Neutrophil (primary cell): ENCODE results near the gene SPATA25.
A peak's percentile ranks its signal among the peaks of the same experiment; 100 is the strongest.

ENCODE experiments used
- H3K27ac ChIP-seq: fragments of 200-600 bp; sonication (generic); 2 replicates; pipeline ENCODE4 v1.5.1; 2016; ENCODE audit warnings: mild to moderate bottlenecking, moderate library complexity
- H3K27me3 ChIP-seq: fragments of 200-600 bp; sonication (generic); 2 replicates; pipeline ENCODE4 v1.6.0; 2016; ENCODE audit warnings: mild to moderate bottlenecking
- H3K36me3 ChIP-seq: fragments of 200-600 bp; sonication (generic); 2 replicates; pipeline ENCODE4 v1.5.1; 2017
- H3K4me1 ChIP-seq, 2 experiments: fragments of 200-600 bp in 1 of 2; sonication (generic) in 1 of 2; 1 replicate in 1 of 2; 2 replicates in 1 of 2; pipeline versions ENCODE4 v1.5.1 to v1.6.1; 2013 to 2016; ENCODE audit warnings: low read depth in 1 of 2, low read length in 1 of 2, mild to moderate bottlenecking in 1 of 2, moderate library complexity in 1 of 2; ENCODE audit not compliant: control insufficient read depth in 1 of 2, insufficient read depth in 1 of 2
- H3K4me3 ChIP-seq, 2 experiments: fragments of 200-600 bp in 1 of 2; sonication (generic) in 1 of 2; 1 replicate in 1 of 2; 2 replicates in 1 of 2; pipeline ENCODE4 v1.5.1; 2013 to 2016; ENCODE audit warnings: low read depth in 1 of 2, low read length in 1 of 2, mild to moderate bottlenecking in 1 of 2, moderate library complexity in 1 of 2
- H3K9me3 ChIP-seq: fragments of 200-600 bp; sonication (generic); 2 replicates; pipeline ENCODE4 v1.5.1; 2016
- TF ChIP-seq, protein P1 (sequence below): fragments of 200-600 bp; sonication (generic); IDR thresholded peaks from 2 replicates; pipeline ENCODE4 v1.5.1; 2016; ENCODE audit warnings: antibody characterized with exemption

Gene SPATA25

DNA sequence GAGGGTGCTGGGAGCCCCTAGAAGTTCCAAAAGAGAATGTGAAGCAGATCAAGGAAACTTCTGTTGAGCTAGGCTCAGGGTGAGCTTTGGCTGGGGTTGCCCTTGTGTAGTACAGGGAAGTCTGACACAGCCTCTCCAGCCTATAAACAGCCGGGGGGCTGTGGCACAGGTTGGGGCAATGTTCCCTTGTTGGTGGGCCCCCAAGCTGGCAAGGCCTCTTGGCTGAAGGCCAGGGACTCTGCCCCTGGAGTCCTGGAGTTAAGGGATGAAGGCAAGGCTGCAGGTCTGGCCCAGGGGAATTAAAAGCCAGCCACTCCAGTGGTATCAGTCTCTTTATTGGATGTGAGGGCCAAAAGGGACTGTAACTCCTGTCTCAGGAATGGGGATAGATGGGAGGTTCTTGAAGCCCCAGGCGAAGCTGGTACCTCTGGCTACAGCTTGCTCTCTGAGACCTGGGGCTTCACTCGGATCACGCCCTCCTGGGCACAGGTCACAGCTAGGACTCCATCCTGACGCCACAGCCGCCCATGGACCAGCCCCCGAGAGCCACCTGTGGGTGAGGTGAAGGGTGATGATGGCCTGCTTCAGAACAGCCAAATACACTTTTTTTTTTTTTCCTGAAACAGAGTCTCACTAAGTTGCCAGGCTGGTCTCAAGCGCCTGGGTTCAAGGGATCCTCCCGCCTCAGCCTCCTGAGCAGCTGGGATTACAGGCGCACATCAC lies 45.9 kb downstream of the SPATA25 start:
- Histone ChIP-seq H3K4me3 (no peak overlapping the region), H3K36me3 (peaks cover 72% of the 10 kb centered on the region), H3K27me3 (no peaks in the 10 kb centered on the region), H3K4me1 (no peaks in the 10 kb centered on the region), H3K27ac (peak overlapping the region; percentile 54), H3K9me3 (no peaks in the 10 kb centered on the region)
- TF ChIP-seq, protein P1, sequence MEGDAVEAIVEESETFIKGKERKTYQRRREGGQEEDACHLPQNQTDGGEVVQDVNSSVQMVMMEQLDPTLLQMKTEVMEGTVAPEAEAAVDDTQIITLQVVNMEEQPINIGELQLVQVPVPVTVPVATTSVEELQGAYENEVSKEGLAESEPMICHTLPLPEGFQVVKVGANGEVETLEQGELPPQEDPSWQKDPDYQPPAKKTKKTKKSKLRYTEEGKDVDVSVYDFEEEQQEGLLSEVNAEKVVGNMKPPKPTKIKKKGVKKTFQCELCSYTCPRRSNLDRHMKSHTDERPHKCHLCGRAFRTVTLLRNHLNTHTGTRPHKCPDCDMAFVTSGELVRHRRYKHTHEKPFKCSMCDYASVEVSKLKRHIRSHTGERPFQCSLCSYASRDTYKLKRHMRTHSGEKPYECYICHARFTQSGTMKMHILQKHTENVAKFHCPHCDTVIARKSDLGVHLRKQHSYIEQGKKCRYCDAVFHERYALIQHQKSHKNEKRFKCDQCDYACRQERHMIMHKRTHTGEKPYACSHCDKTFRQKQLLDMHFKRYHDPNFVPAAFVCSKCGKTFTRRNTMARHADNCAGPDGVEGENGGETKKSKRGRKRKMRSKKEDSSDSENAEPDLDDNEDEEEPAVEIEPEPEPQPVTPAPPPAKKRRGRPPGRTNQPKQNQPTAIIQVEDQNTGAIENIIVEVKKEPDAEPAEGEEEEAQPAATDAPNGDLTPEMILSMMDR, result no peak

- Histone ChIP-seq H3K27me3 (no peaks in the 10 kb centered on the region), H3K9me3 (no peaks in the 10 kb centered on the region), H3K36me3 (peaks cover 64% of the 10 kb centered on the region), H3K4me3 (no peak overlapping the region), H3K4me1 (no peaks in the 10 kb centered on the region), H3K27ac (no peak overlapping the region)
- TF ChIP-seq, protein P1, result no peak
These were observed 46.7 kb downstream of the SPATA25 start for GRCh38 chr20:45840700-45841198.

DNA sequence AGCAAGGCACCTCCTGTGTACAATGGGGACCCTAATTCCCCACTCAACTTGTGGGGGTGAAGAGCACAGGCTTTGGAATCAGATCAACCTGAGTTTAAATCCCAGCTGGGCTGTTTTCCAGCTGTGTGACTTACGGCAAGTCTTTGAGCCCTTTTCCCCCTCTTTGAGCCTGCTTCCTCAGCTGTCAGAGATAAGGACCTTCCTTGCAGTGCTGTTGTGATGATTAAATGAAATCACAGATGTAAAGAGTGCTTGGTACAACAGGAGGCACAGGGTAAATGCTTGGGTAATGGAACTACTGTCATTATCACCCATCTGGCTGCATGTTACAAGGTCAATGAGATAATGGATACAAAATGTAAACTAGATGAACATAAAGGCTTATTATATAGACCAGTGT lies 50.6 kb downstream of the SPATA25 start:
- Histone ChIP-seq H3K9me3 (no peaks in the 10 kb centered on the region), H3K36me3 (peaks cover 25% of the 10 kb centered on the region), H3K27me3 (no peaks in the 10 kb centered on the region), H3K27ac (no peak overlapping the region), H3K4me3 (no peak overlapping the region), H3K4me1 (peaks cover 31 to 32% of the 10 kb centered on the region in 2 experiments)
- TF ChIP-seq, protein P1, result no peak
